Body of pancreas (tissue), 4 donors: ENCODE data around the gene ZNF521.

Experiments
- POLR2A ChIP-seq, 3 donors: fragments of 450-650 bp; IDR thresholded peaks; one replicate each; pipeline ENCODE4 v1.6.1; 2016; ENCODE audit warnings: antibody characterized with exemption in 3 of 3, mild to moderate bottlenecking in 2 of 3
- TF ChIP-seq, protein P1 (sequence below), 7 experiments: fragments of 450-650 bp in 4 of 7; fragments of 200-600 bp in 3 of 7; sonication (generic) in 3 of 7; IDR thresholded peaks; one replicate each; pipeline ENCODE4 v1.5.1; 2016 to 2019; ENCODE audit warnings: antibody characterized with exemption in 7 of 7

DNA sequence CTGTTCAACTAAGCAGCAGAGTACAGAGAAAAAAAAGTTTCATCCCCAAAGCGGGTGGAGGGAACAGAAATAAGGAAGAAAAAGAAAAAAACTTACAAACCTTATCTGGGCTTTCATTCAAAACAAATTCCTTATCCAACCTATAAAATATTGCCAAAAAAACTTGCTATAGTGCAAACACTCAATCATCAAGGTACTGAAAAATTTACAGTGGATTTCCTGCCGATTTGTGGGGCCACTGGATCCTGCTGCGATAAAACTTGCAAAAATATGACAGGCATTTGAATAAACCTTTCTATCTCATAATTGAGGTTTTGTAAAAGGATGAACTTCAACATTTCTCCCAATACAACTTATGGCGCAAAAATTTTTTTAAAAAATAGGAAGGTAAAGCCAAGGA lies 77.0 kb downstream of the ZNF521 start:
- TF ChIP-seq, protein P1, sequence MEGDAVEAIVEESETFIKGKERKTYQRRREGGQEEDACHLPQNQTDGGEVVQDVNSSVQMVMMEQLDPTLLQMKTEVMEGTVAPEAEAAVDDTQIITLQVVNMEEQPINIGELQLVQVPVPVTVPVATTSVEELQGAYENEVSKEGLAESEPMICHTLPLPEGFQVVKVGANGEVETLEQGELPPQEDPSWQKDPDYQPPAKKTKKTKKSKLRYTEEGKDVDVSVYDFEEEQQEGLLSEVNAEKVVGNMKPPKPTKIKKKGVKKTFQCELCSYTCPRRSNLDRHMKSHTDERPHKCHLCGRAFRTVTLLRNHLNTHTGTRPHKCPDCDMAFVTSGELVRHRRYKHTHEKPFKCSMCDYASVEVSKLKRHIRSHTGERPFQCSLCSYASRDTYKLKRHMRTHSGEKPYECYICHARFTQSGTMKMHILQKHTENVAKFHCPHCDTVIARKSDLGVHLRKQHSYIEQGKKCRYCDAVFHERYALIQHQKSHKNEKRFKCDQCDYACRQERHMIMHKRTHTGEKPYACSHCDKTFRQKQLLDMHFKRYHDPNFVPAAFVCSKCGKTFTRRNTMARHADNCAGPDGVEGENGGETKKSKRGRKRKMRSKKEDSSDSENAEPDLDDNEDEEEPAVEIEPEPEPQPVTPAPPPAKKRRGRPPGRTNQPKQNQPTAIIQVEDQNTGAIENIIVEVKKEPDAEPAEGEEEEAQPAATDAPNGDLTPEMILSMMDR (IDR thresholded peaks at IDR 0.05) = no peak
- no peak for TF ChIP-seq POLR2A (IDR thresholded peaks at IDR 0.05)
